Hippocampal formation (tissue), 2 donors: ENCODE measurements around the gene SLC26A2.
"Not testable (repeated sequence)": the region's sequence is repeated elsewhere in the genome, so short reads cannot be mapped to it uniquely, and the experiment has no call there.

Experiments
- DNase-seq, 2 donors: peaks; one replicate each; lab custom pipeline; 2025; lab: John Stamatoyannopoulos, UW

Gene SLC26A2

DNA sequence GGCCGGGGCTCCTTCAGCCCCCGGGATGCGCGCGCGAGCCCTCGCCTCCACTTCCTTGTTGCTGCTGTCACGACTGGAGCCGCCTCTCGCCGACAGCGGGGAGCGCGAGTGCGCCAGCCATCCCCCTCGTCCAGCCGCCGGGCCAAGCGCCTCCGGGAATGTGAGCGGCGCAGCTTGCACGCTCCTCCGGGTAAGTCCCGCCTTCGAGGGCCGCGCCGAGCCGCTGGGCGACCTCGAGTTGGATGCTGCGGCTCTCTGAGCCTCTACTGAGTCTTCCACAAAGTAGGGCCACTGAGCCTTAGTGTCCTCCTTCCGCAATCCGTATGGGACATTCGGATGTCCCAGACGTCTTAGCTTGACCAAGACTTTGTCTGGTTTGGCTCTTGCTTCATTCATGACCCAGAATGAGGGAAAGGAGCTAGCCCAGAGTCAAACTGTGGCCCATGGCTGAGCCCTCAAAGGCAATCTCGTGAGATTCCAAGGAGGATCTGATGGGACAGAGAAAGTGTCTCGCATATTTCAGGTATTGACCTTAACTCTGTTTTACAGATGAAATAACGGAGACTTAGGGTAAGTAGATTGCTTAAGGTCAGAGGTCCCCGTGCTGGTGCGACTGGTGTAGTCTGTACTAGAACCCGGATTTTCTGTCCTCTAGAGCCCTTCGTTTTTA, 40.6 kb downstream of the SLC26A2 start:
- DNase-seq, result no peak

GRCh38 chr5:150001660-150002486, 41.3 kb downstream of the SLC26A2 start:
- peak; percentile 7 to 11 for DNase-seq

GRCh38 chr5:150006318-150006717, 45.8 kb downstream of the SLC26A2 start:
- no peak for DNase-seq

- DNase-seq, result no peak
Measured at GRCh38 chr5:150007050-150007449, 46.5 kb downstream of the SLC26A2 start.

DNA sequence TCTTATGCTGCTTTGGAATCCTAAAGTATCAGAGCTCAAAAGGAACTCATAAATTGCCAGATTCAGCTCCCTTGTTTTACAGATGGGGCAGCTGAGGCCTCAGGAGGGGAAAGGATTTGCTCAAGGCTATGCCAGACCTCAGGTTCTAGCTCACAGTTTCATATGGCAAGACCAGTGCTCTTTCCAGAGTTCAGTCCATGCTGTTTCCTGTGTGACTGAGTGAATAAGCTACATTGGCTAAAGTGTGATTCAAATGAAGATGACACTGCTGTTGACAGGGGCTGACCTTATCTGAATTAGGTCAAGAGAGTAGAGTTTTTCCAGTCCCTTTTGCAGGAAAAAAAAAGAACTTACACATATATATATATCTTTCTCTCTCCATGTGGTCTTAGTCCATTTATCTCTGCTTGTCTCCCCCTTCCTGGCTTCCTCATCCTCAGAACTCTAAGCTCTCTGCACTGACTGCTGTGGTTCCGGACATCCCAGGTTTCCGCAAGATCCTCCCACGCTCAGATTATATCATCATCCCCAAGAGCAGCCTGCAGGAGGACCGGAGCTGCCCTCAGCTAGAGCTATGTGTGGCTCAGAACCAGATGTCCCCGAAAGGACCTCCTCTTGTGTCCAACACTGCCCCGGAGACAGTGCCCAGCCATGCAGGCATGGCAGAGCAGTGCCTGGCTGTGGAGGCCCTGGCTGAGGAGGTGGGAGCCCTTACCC, 49.3 kb downstream of the SLC26A2 start:
- DNase-seq, result no peak

DNA sequence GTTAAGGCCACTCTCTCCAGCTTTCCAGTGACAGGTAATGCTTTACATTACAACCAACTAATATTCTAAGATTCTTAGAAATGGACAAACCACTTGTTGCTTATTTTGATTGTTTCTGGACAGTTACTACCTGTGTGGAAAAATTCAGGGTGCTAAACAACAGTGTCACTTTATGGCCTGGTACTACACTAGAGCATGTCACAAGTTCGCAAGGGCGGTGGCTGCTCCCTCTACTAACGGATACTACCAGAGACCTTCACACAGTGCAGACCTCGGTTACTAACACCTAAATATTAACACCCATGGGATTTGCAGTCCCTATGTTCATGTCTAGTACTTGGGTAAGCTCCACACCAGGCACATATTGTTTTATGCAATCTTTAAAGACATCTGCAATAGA, 53.4 kb downstream of the SLC26A2 start:
- no peak for DNase-seq

- no peak for DNase-seq
Measured at GRCh38 chr5:150014456-150014855, 53.9 kb downstream of the SLC26A2 start.

GRCh38 chr5:150015415-150015814, 54.9 kb downstream of the SLC26A2 start:
- no peak for DNase-seq

- DNase-seq, result no peak
Measured at GRCh38 chr5:150016537-150016936, 56.0 kb downstream of the SLC26A2 start.

DNA sequence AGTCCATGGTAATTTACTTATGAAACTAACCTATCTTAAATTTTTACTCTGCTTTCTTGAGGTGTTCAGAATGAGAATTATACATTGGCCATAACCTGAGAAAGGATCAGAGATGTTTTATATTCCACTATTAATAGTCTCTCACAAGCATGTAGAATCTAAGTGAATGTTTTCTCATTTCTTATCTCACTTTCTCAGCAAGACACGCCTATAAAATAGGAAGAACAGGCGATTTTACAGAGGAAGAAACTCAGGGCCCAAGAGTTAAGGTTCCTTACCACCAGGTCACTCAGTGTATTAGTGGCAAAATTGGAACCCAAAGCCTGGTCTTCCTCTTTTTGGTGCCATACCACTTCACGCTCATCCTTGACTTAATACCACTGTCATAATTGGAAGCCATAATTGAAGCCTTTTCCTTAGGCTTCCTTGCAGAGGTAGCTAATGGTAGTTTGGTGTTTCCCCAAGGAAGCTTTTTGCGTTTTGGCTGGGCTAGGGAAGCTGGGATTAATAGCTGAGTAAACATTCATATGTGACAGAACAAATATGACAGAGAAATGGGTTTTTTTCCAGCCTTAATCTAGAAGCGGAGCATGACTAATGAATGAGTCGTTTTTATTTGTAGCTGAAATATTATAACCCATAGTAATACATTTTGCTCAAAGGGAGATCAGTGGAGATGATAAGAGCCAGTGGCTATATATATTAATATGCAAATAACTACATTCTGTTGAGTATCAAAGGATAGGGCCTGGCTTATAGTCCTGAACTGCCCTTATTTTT, 56.9 kb downstream of the SLC26A2 start:
- no peak for DNase-seq

DNA sequence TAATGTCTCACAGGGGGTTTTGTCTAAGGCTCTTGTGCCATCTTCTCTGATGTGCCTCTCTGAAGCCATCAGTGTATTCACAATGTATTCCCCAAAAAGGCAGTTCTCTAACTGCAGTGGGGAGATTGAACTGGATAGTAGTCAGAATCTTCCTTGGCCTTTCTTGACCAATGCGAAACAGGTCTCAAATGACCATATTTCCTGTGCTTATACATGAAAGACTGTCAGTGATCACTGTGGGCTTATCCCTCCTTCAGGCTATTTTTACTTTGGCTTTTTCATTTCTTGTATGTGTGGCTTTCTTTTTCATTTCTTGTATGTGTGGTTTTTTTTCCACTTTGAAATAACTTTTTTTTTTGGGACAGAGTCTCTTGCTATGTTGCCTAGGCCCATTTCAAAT, 59.7 kb downstream of the SLC26A2 start:
- no peak for DNase-seq

- DNase-seq, result peak in 1 of 2 donors; percentile 1
Measured at GRCh38 chr5:150021491-150022157, 61.1 kb downstream of the SLC26A2 start.

DNA sequence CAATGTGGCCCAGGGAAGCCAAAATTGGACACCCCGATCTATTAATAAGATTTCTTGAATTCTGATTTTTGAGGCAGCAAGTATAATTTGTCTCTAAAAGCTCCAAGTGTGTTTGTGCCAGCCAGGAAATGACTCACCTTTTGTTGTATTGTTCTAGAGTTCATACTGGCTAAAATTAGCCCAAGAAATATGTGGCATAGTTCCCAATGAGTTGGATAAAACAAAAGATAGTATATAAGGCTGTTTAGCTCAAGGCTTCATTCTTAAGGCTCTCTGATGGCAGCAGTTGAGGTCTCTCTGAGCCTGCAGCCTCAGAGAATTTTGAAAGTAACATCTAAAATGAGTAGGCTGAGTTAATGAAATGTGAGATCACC, 61.6 kb downstream of the SLC26A2 start:
- no peak for DNase-seq

GRCh38 chr5:150022681-150023080, 62.1 kb downstream of the SLC26A2 start:
- DNase-seq, result no peak

GRCh38 chr5:150023136-150023535, 62.6 kb downstream of the SLC26A2 start:
- DNase-seq, result no peak

DNA sequence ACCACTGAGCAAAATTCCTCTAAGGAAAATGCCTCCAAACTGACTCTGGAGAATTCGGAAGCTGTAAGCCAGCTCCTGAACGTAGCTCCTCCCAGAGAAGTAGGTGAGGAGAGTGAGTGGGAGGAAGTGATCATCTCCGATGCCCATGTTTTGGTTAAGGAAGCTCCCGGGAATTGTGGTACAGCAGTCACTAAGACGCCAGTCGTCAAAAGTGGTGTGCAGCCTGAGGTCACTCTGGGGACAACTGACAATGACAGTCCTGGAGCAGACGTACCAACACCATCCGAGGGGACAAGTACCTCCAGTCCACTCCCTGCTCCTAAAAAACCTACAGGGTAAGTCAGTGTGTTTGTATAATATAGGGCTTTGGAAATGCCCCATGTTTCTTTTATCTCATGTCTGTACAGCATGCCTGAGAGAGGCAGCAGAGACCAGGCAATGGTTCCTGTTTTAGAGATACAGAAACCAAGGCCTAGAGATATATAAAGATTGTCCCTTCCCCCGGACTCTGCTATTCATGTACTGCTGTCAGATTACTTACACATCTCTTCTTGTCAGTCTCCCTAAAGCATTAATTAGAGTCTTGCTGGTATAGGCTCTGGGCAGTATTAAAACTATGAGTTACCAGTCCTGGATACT, 63.9 kb downstream of the SLC26A2 start:
- peak in 1 of 2 donors; percentile 10 for DNase-seq

- DNase-seq, result no peak
Measured at GRCh38 chr5:150026682-150027172, 66.2 kb downstream of the SLC26A2 start.

- not testable (repeated sequence) for DNase-seq
Measured at GRCh38 chr5:150028047-150028446, 67.5 kb downstream of the SLC26A2 start.

GRCh38 chr5:150033334-150033733, 72.8 kb downstream of the SLC26A2 start:
- no peak for DNase-seq

DNA sequence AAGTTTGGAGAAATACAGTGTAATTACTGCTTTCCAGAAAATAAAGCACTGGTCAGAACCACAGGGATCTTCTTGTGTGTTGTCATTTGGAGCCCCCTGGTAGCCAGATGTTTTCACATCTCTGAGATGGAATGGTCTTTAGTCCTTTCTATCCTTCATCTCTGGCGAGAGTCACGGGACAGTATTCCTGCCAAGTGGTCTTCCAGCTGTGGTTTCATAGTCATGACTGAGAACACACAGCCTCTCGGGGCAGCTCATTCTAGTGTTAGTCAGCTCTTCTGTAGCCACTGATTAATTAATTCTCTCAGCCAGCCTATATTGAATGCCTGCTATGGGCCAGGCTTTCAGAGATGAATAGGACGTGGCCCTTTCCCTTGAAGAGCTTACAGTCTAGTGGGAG, 74.1 kb downstream of the SLC26A2 start:
- DNase-seq, result no peak
